Activated CD4-positive, alpha-beta memory T cell treated with anti-CD3 and anti-CD28 coated beads, Interleukin-2, amount 10 ng/mL, durations not matched to agents 7 days and 5 days (primary cell): ENCODE measurements around the gene LTBR. TPM values are rescaled to one million over a fixed set of nuclear protein-coding genes. Genes with fewer than 3 reads are reported as not detected.

Source experiments
- CTCF ChIA-PET: fragments of 350-600 bp; sonication (Branson Sonifier 250); formaldehyde crosslinking; loops from one replicate; lab custom pipeline; 2021; ENCODE audit warnings: antibody characterized with exemption, inconsistent platforms; lab: Charles Lee
- POLR2A ChIA-PET: fragments of 350-600 bp; sonication (Branson Sonifier 250); formaldehyde crosslinking; loops from one replicate; lab custom pipeline; 2021; ENCODE audit warnings: antibody characterized with exemption; lab: Charles Lee
- DNase-seq: peaks from one replicate; pipeline ENCODE4 v3.0.0-alpha.2; 2020
- H3K27ac Mint-ChIP-seq: one replicate; pipeline ENCODE4 v1.8.0; 2021; ENCODE audit warnings: mild to moderate bottlenecking, mixed read lengths
- H3K27me3 Mint-ChIP-seq: one replicate; pipeline ENCODE4 v1.8.0; 2021; ENCODE audit warnings: mixed read lengths
- H3K36me3 Mint-ChIP-seq: one replicate; pipeline ENCODE4 v1.8.0; 2021; ENCODE audit warnings: low read depth, mixed read lengths
- H3K4me1 Mint-ChIP-seq: one replicate; pipeline ENCODE4 v1.8.0; 2021; ENCODE audit warnings: mixed read lengths
- H3K4me3 Mint-ChIP-seq: one replicate; pipeline ENCODE4 v1.8.0; 2021; ENCODE audit warnings: mild to moderate bottlenecking, mixed read lengths
- H3K9me3 Mint-ChIP-seq: one replicate; pipeline ENCODE4 v1.8.0; 2021; ENCODE audit warnings: mixed read lengths
- total RNA-seq, 2 experiments: library from RNA; stranded (reverse); gene quantifications; one replicate each; pipeline ENCODE4 v1.2.3, GENCODE V29; 2021

LTBR gene
- total RNA-seq, 2 experiments from 2014 or later: 0.38 to 0.40 TPM

DNA sequence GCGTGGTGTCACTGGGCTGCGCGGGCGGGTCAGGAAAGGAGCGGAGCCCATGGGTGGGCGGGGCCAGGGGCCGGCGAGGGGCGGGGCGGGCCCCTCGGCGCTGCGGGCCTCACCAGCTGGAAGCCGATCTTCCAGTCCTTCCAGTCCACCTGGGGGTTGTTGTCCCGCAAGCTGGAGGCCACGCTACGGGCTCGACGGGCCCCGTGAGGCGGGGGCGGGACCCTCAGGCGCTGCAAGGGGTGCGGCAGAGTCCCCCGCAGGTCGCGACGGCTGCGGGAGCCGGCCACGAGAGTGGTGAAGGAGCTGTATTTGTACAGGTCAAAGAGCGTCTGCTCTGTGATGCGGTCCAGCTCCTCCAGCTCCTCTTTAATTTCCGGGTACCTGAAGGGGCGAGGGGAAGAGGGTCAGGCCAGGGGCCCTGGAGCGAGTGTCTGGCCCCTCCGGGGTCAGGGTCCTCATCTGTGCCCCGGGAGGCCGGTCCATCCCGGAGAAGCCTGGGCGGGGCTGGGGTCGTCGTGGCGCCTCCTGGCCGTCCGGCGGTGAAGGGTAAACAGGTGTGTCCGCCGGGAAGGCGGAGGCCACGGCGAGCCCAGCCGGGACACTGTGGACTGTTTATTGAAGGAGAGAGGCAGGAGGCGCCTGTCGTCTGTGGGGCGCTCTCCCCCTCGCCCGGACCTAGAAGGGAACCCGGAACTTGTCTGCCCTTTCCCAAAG lies 20.5 kb upstream of the LTBR start:
- ChIA-PET CTCF (interaction anchor here (1.1 to 6.9 kb wide), 8 partner anchors 13 to 98 kb away, joined by 3 to 71 read pairs (median 3); no protein-coding TSS in a partner anchor), POLR2A (interaction anchor here (0.6 to 3.2 kb wide), 13 partner anchors 9 to 129 kb away, joined by 3 to 27 read pairs (median 4); partner anchors contain the start of genes MRPL51, TNFRSF1A and VAMP1)
- H3K4me3 Mint-ChIP-seq: peak overlapping the region; percentile 74
- peaks cover 37% of the 10 kb centered on the region for H3K4me1 Mint-ChIP-seq
- peaks cover 5% of the 10 kb centered on the region for H3K27me3 Mint-ChIP-seq
- peak overlapping the region; percentile 77 for H3K27ac Mint-ChIP-seq
- no peaks in the 10 kb centered on the region for H3K36me3 Mint-ChIP-seq
- H3K9me3 Mint-ChIP-seq: no peaks in the 10 kb centered on the region
- DNase-seq: peak; percentile 71

DNA sequence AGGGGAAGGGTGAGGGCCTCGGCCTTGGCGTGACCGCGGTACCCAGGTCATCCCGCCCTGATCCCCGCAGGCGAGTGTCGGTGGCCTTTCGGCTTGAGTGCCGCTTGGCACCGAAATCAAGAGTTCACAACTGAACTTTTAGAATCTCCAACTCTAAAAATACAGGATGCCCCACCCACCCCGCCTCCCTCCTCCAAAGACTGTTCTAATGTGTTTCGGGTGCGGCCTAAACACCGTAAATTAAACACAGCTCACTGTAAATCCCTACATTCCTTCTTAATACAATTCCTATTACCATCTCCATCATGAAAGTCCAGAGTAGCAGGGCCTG lies 20.0 kb upstream of the LTBR start:
- ChIA-PET CTCF (interaction anchor here (1.1 to 6.9 kb wide), 7 partner anchors 14 to 97 kb away, joined by 3 to 71 read pairs (median 3); no protein-coding TSS in a partner anchor), POLR2A (interaction anchor here (0.6 to 3.2 kb wide), 10 partner anchors 9 to 129 kb away, joined by 3 to 27 read pairs (median 7); partner anchors contain the start of genes MRPL51 and TNFRSF1A)
- Mint-ChIP-seq H3K27me3 (peaks cover 5% of the 10 kb centered on the region), H3K4me1 (peaks cover 42% of the 10 kb centered on the region), H3K27ac (peak overlapping the region; percentile 77), H3K9me3 (no peaks in the 10 kb centered on the region), H3K4me3 (peak overlapping the region; percentile 74), H3K36me3 (no peaks in the 10 kb centered on the region)
- DNase-seq: peak; percentile 49

GRCh38 chr12:6367065-6367968 lies 16.6 kb upstream of the LTBR start:
- Mint-ChIP-seq H3K27ac (peak overlapping the region; percentile 26), H3K9me3 (no peaks in the 10 kb centered on the region), H3K4me3 (no peak overlapping the region), H3K4me1 (peaks cover 33% of the 10 kb centered on the region), H3K36me3 (no peaks in the 10 kb centered on the region), H3K27me3 (no peaks in the 10 kb centered on the region)
- ChIA-PET CTCF (interaction anchor here (0.8 to 6.9 kb wide), 7 partner anchors 10 to 44 kb away, joined by 3 to 71 read pairs (median 6); no protein-coding TSS in a partner anchor), POLR2A (interaction anchor here (1.1 to 2.0 kb wide), 6 partner anchors 18 to 45 kb away, joined by 3 to 9 read pairs (median 4); no protein-coding TSS in a partner anchor)
- peak; percentile 45 for DNase-seq

DNA sequence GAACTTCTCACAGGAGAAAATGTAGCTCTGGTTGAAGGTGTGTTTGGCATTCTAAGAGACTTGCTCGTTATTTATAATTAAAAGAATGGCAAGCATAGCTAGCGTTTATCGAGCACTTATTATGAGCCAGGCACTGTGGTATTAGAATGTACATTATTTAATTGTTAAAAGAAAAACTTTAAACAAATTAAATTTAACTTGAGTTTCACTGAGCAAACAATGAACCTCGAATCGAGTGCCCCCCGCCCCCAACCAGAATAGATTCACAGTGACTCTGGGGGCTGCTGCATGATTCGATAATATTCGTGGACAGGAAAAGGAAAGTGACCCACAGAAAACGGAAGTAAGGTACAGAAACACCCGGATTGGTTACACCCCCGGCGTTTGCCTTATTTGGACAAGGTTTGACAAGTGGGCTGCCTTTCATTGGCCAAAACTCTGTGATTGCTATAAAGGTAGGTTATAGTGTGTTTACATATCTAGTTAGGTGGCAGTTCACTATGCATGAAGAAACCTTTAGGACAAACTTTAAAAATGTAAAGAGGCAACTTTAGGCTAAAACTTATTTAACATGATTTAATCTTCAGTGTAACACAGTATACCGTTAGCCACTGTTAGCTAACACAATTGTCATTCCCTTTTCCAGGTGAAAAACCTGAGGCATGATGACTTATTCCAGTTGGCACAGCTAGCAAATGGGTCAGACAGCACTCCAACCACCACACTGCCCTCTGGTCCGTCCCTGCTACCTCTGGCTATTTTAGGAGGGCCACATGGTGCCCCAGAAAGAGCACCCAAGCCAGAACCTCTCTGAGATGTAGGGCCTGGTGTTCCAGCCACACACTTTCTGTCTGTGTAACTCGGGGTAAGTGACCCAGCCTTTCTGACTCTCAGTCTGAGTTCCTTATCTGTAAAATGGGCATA lies 15.7 kb upstream of the LTBR start:
- no peak overlapping the region for H3K4me3 Mint-ChIP-seq
- CTCF ChIA-PET: interaction anchor here (0.8 to 6.9 kb wide), 7 partner anchors 11 to 45 kb away, joined by 3 to 71 read pairs (median 6); no protein-coding TSS in a partner anchor
- H3K27ac Mint-ChIP-seq: no peak overlapping the region
- peaks cover 39% of the 10 kb centered on the region for H3K4me1 Mint-ChIP-seq
- H3K9me3 Mint-ChIP-seq: no peaks in the 10 kb centered on the region
- no peaks in the 10 kb centered on the region for H3K27me3 Mint-ChIP-seq
- no peaks in the 10 kb centered on the region for H3K36me3 Mint-ChIP-seq
- no peak for DNase-seq
- POLR2A ChIA-PET: interaction anchor here (1.1 to 2.0 kb wide), 5 partner anchors 19 to 45 kb away, joined by 3 to 9 read pairs (median 4); no protein-coding TSS in a partner anchor

DNA sequence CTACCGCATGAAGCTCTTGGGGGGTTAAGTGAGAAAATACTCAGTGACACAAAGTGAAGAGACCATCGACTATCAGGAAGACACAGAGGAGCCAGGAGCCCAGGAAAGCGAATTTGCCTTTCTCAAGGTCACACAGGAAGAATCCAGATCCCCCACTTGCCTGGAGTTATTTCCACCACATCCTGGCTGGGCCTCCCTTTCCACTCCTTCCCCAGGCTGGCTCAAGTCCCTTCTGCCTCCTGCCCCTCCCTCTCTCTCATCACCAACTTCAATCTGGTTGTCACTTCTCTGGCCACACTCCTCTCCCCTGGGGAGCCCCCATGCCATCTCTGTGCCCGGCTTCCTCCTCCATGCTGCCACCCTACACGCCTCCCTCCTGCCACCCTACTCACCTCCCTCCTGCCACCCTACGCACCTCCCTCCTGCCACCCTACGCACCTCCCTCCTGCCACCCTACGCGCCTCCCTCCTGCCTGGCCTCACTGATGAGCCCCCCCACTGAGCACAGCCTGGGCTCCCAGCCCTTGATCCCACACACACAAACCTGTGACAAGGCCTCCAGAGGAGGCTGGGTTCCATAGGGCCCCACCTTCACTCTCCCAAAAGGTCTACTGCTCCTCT lies 14.9 kb upstream of the LTBR start:
- no peak for DNase-seq
- POLR2A ChIA-PET: interaction anchor here (1.4 to 2.0 kb wide), 2 partner anchors 23 to 46 kb away, joined by 4 to 6 read pairs; no protein-coding TSS in a partner anchor
- no peak overlapping the region for H3K27ac Mint-ChIP-seq
- H3K9me3 Mint-ChIP-seq: no peaks in the 10 kb centered on the region
- no peaks in the 10 kb centered on the region for H3K27me3 Mint-ChIP-seq
- H3K4me3 Mint-ChIP-seq: no peak overlapping the region
- CTCF ChIA-PET: interaction anchor here (3.3 to 6.9 kb wide), 2 partner anchors 33 to 46 kb away, joined by 17 to 71 read pairs; no protein-coding TSS in a partner anchor
- no peaks in the 10 kb centered on the region for H3K36me3 Mint-ChIP-seq
- H3K4me1 Mint-ChIP-seq: peaks cover 40% of the 10 kb centered on the region

DNA sequence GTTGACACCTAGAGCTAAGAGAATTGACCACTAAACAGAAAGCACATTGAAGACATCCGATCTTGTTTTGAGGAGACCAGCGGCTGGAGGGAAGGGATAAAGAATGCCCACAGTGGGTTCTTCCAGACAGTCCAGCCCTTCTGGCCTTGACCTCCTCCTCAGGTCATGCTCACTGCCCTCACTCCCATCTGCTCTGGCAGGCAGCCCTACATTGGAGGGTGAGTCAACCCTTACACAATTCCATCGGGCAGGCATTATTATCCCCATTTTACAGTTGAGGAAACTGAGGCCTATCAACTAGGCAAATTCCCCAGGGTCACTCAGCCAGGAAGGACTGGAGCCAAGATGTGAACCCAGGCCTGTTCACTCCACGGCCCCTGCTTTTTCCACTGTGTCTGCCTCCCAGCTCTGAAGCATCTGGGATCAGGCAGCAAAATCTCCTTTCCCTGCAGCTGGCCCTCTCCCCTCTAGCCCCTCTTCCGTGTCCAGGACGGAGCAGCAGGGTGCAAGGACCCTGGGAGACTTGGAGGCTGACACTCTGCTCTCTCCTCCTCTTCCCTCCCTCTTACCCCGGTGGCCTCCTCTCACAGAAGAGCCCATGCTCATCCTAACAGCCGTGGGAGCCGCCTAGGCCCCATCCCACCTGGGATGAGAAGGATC lies 13.9 kb upstream of the LTBR start:
- Mint-ChIP-seq H3K27ac (no peak overlapping the region), H3K4me3 (no peak overlapping the region), H3K9me3 (no peaks in the 10 kb centered on the region), H3K27me3 (no peaks in the 10 kb centered on the region), H3K36me3 (no peaks in the 10 kb centered on the region), H3K4me1 (peaks cover 37% of the 10 kb centered on the region)
- POLR2A ChIA-PET: no interaction called here
- DNase-seq: no peak
- CTCF ChIA-PET: no interaction called here

DNA sequence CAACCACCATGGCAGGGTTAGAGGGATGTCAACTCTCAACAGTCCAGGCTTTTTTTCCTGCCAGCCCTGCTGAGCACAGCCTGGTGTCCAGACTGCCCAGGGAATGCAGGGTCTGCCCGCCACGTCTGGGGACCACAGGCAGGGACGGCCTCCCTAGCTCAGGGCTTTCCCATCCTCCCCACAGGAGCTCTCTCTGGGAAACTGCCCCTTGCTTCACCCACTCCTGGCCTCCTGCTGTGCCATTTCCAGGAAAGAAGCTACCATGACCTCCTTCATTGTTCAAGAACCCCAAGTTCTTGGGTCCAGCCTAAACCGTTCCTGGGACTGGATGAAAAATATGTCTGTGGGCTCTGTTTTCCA lies 13.4 kb upstream of the LTBR start:
- Mint-ChIP-seq H3K27me3 (no peaks in the 10 kb centered on the region), H3K27ac (no peak overlapping the region), H3K4me1 (peaks cover 38% of the 10 kb centered on the region), H3K9me3 (no peaks in the 10 kb centered on the region), H3K4me3 (no peak overlapping the region), H3K36me3 (no peaks in the 10 kb centered on the region)
- ChIA-PET CTCF (interaction anchor here (1.6 kb wide), 1 partner anchor 35 kb away, joined by 4 read pairs; no protein-coding TSS in a partner anchor), POLR2A (no interaction called here)
- no peak for DNase-seq

- Mint-ChIP-seq H3K4me3 (no peak overlapping the region), H3K4me1 (peaks cover 44% of the 10 kb centered on the region), H3K9me3 (no peaks in the 10 kb centered on the region), H3K27me3 (no peaks in the 10 kb centered on the region), H3K36me3 (no peaks in the 10 kb centered on the region), H3K27ac (no peak overlapping the region)
- no peak for DNase-seq
- POLR2A ChIA-PET: no interaction called here
- CTCF ChIA-PET: interaction anchor here (1.6 kb wide), 1 partner anchor 36 kb away, joined by 4 read pairs; no protein-coding TSS in a partner anchor
Measured at GRCh38 chr12:6370994-6371754, 12.8 kb upstream of the LTBR start.

DNA sequence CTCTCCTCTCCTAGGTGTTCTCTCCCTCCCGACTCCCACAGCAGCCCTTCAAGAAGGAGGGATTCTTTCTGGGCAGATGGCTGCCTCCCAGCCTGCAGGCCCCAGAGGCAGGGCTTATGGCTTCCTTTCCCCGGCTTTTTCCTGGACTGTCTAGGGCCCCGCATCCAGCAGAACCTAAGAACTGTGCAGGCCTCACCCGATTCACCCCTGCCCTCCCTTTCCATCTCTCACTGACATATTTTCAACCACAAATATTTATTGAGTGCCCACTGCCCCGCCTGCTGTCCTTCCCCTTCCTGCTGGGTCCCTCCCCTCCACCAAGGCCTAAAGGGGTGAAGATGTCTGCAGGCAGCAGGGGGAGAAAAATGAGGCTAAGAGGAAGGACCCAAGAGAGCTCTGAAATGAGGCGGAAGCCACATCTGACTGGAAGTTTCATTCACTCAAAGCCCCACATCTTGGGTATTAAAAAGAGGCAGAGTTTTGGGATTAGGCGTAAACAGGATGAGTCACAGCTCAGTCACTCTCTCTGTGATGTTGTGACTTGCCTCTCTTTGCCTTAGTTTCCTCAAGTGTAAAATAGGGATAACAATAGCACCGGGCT lies 11.5 kb upstream of the LTBR start:
- no peaks in the 10 kb centered on the region for H3K9me3 Mint-ChIP-seq

GRCh38 chr12:6373022-6373787 lies 10.8 kb upstream of the LTBR start:
- ChIA-PET CTCF (interaction anchor here (0.7 to 1.2 kb wide), 2 partner anchors 38 to 92 kb away, joined by 3 to 4 read pairs; no protein-coding TSS in a partner anchor), POLR2A (interaction anchor here (2.5 kb wide), 1 partner anchor 10 kb away, joined by 8 read pairs; no protein-coding TSS in a partner anchor)
- Mint-ChIP-seq H3K9me3 (no peaks in the 10 kb centered on the region), H3K27ac (peak overlapping the region; percentile 63), H3K36me3 (no peaks in the 10 kb centered on the region), H3K27me3 (no peaks in the 10 kb centered on the region), H3K4me1 (peaks cover 50% of the 10 kb centered on the region), H3K4me3 (no peak overlapping the region)
- DNase-seq: no peak

More for the DNA sequence above, 11.5 kb upstream of the LTBR start:
- Mint-ChIP-seq H3K27me3 (no peaks in the 10 kb centered on the region), H3K4me3 (no peak overlapping the region), H3K4me1 (peaks cover 53% of the 10 kb centered on the region), H3K27ac (peak overlapping the region; percentile 63), H3K36me3 (no peaks in the 10 kb centered on the region)
- CTCF ChIA-PET: no interaction called here
- no peak for DNase-seq
- POLR2A ChIA-PET: interaction anchor here (2.5 kb wide), 1 partner anchor 9 kb away, joined by 8 read pairs; no protein-coding TSS in a partner anchor
